HG03460 (cell line): Measurements from ENCODE around the gene DST.
A peak's percentile ranks its signal among the peaks of the same experiment; 100 is the strongest.
"Not testable (repeated sequence)": the region's sequence is repeated elsewhere in the genome, so short reads cannot be mapped to it uniquely, and the experiment has no call there.

Experiments
- ATAC-seq: cut with Tn5 transposase; IDR thresholded peaks from one replicate; pipeline ENCODE4 v1.9.1; 2021; ENCODE audit not compliant: unreplicated experiment

DST gene

GRCh38 chr6:56573624-56574023 is 69.1 kb downstream of the DST start:
- no peak for ATAC-seq

- no peak for ATAC-seq
Measured at GRCh38 chr6:56572788-56573471, 69.8 kb downstream of the DST start.

- no peak for ATAC-seq
Measured at GRCh38 chr6:56571605-56572004, 71.1 kb downstream of the DST start.

- ATAC-seq: peak; percentile 87
Measured at GRCh38 chr6:56570413-56571359, 72.0 kb downstream of the DST start.

GRCh38 chr6:56567501-56567900 is 75.2 kb downstream of the DST start:
- ATAC-seq: no peak

GRCh38 chr6:56562730-56563129 is 80.0 kb downstream of the DST start:
- ATAC-seq: not testable (repeated sequence)

GRCh38 chr6:56556751-56557540 is 85.7 kb downstream of the DST start:
- ATAC-seq: no peak

- no peak for ATAC-seq
Measured at GRCh38 chr6:56555438-56555872, 87.2 kb downstream of the DST start.

- ATAC-seq: no peak
Measured at GRCh38 chr6:56552187-56553130, 90.2 kb downstream of the DST start.

GRCh38 chr6:56551409-56552120 is 91.1 kb downstream of the DST start:
- ATAC-seq: no peak

- no peak for ATAC-seq
Measured at GRCh38 chr6:56550301-56550700, 92.4 kb downstream of the DST start.

GRCh38 chr6:56549014-56549413 is 93.7 kb downstream of the DST start:
- no peak for ATAC-seq

GRCh38 chr6:56547687-56548086 is 95.0 kb downstream of the DST start:
- ATAC-seq: no peak

GRCh38 chr6:56542364-56543331 is 100.0 kb downstream of the DST start:
- peak; percentile 91 for ATAC-seq

- ATAC-seq: no peak
Measured at GRCh38 chr6:56541741-56542360, 100.8 kb downstream of the DST start.

- no peak for ATAC-seq
Measured at GRCh38 chr6:56541030-56541600, 101.6 kb downstream of the DST start.

GRCh38 chr6:56540232-56541029 is 102.3 kb downstream of the DST start:
- ATAC-seq: no peak
